Measurements from ENCODE around the gene RAB31. TPM values are rescaled to one million over a fixed set of nuclear protein-coding genes. Genes with fewer than 3 reads are reported as not detected.

RAB31 gene
- total and polyA plus RNA-seq, 4 experiments from 2014 or later, result 0.07 to 1.8 (median 1.4) TPM

DNA sequence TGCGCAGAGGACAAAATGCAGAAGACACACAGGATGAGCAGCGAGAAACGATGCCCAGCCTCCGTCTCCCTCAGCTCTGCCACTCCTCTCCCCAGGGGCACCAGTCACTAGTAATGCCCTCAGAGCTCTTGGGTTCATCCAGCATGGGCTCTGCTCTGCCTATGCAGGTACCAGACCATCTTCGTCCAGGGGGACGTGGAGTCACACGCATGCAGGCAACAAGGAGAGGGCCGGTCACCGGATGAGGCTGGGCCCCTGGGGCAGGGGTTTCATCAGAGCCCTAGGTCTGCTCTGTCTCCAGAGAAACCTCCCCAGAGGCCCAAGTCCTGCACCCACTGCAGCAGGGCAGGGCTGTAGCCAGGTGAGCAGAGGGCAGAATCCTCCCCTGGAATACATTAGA is 23.9 kb downstream of the RAB31 start:
- no peaks in the 10 kb centered on the region for H3K36me3 Mint-ChIP-seq
- H3K4me1 ChIP-seq (ENCODE audit: insufficient read depth, low read length), result no peaks in the 10 kb centered on the region
- H3K4me3 ChIP-seq (ENCODE audit: low read length in 2 of 2), result no peak overlapping the region
- intact Hi-C loops (cut with micrococcal nuclease), result no loop called here
- no peaks in the 10 kb centered on the region for H3K27me3 ChIP-seq (ENCODE audit: insufficient read depth, low read length)
- no peaks in the 10 kb centered on the region for H3K9me3 ChIP-seq (ENCODE audit: control insufficient read depth in 1 of 2, low read length in 2 of 2)
- peaks cover 0 to 3% (median under 1%) of the 10 kb centered on the region in 4 donors for H3K4me1 Mint-ChIP-seq
- CTCF ChIA-PET (ENCODE audit: partially characterized antibody), result interaction anchor here (1.2 kb wide), 1 partner anchor 18 kb away, joined by 3 read pairs; no protein-coding TSS in a partner anchor
- H3K27ac Mint-ChIP-seq, result no peak overlapping the region
- no peak for DNase-seq
- peaks cover 0 to 1% (median 0%) of the 10 kb centered on the region in 8 donors for H3K9me3 Mint-ChIP-seq
- H3K27me3 Mint-ChIP-seq, result peaks cover 18 to 21% of the 10 kb centered on the region in 2 donors
- H3K36me3 ChIP-seq (ENCODE audit: insufficient read depth, low read length), result no peaks in the 10 kb centered on the region
- H3K27ac ChIP-seq (ENCODE audit: low read depth, low read length), result no peak overlapping the region
- POLR2A ChIA-PET (ENCODE audit: partially characterized antibody), result no interaction called here
- H3K4me3 Mint-ChIP-seq, result no peak overlapping the region

DNA sequence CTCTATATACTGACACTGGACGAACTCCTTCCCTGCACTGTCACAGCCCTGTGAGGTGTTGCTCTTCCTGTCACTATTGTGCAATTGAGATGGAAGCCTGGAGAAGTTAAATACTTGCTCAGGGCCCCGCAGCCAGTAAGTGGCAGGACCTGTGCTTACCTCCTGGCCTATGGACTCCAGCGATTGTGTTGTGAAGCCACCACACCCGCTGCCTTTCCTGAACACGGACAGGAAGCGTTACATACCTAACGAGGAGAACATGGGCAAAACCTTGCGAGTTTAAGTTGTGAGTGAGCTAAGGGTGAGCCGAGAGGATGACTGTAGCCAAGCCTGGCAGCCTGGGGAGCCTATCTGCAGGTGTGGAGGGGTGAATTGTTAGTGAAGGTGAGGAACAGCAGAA is 26.1 kb downstream of the RAB31 start:
- Histone ChIP-seq H3K27ac (ENCODE audit: low read depth, low read length) (no peak overlapping the region), H3K4me3 (ENCODE audit: low read length in 2 of 2) (no peak overlapping the region), H3K36me3 (ENCODE audit: insufficient read depth, low read length) (no peaks in the 10 kb centered on the region), H3K27me3 (ENCODE audit: insufficient read depth, low read length) (no peaks in the 10 kb centered on the region), H3K4me1 (ENCODE audit: insufficient read depth, low read length) (no peaks in the 10 kb centered on the region), H3K9me3 (ENCODE audit: control insufficient read depth in 1 of 2, low read length in 2 of 2) (no peaks in the 10 kb centered on the region)
- Mint-ChIP-seq H3K9me3 (peaks cover 0 to 1% (median 0%) of the 10 kb centered on the region in 8 donors), H3K4me3 (peak overlapping the region in 1 of 8 donors; percentile 60), H3K36me3 (no peaks in the 10 kb centered on the region), H3K27me3 (peaks cover 21 to 31% of the 10 kb centered on the region in 2 donors), H3K4me1 (peaks cover 0 to 3% (median under 1%) of the 10 kb centered on the region in 4 donors), H3K27ac (no peak overlapping the region)
- CTCF ChIA-PET (ENCODE audit: partially characterized antibody), result no interaction called here
- no peak for DNase-seq
- POLR2A ChIA-PET (ENCODE audit: partially characterized antibody), result no interaction called here
- intact Hi-C loops (cut with micrococcal nuclease), result no loop called here

DNA sequence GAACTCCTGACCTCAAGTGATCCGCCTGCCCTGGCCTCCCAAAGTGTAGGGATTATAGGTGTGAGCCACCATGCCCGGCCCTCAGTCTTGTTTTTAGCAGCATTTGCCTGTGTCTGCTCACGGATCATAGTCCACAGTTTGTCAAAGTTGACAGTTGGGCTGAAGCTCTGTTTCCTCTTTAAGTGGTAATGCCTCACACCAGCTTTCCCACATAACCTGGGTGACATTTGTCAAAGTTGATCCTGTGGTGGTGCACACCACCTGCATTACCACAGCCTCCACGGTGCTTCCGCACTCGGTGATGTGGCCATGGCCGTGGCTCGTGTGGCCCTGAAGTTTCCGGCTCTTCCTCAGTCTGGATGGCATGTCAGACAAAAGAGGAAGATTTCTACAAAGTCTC is 27.1 kb downstream of the RAB31 start:
- Mint-ChIP-seq H3K4me3 (no peak overlapping the region), H3K9me3 (peaks cover 0 to 1% (median 0%) of the 10 kb centered on the region in 8 donors), H3K4me1 (peaks cover 0 to 3% (median under 1%) of the 10 kb centered on the region in 4 donors), H3K36me3 (no peaks in the 10 kb centered on the region), H3K27ac (no peak overlapping the region), H3K27me3 (peaks cover 19 to 39% of the 10 kb centered on the region in 2 donors)
- Histone ChIP-seq H3K9me3 (ENCODE audit: control insufficient read depth in 1 of 2, low read length in 2 of 2) (no peaks in the 10 kb centered on the region), H3K27ac (ENCODE audit: low read depth, low read length) (no peak overlapping the region), H3K27me3 (ENCODE audit: insufficient read depth, low read length) (no peaks in the 10 kb centered on the region), H3K36me3 (ENCODE audit: insufficient read depth, low read length) (no peaks in the 10 kb centered on the region), H3K4me1 (ENCODE audit: insufficient read depth, low read length) (no peaks in the 10 kb centered on the region), H3K4me3 (ENCODE audit: low read length in 2 of 2) (no peak overlapping the region)
- no peak for DNase-seq
- CTCF ChIA-PET (ENCODE audit: partially characterized antibody), result no interaction called here
- POLR2A ChIA-PET (ENCODE audit: partially characterized antibody), result no interaction called here
- intact Hi-C loops (cut with micrococcal nuclease), result no loop called here

DNA sequence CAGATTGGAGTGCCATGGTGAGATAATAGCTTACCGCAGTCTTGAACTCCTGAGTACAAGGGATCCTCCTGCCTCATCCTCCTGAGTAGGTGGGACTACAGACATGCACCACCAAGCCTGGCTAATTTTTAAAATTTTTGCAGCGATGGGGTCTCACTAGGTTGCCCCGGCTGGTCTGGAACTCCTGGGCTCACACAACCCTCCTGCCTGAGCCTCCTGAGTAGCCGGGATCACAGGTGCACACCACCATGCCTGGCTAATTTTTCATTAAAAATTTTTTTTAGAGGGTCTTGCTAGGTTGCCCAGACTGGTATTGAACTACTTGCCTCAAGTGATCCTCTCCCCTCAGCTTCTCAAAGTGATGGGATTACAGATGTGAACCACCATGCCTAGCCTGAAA is 27.8 kb downstream of the RAB31 start:
- Mint-ChIP-seq H3K9me3 (peaks cover 0 to 1% (median 0%) of the 10 kb centered on the region in 8 donors), H3K27me3 (peaks cover 22 to 36% of the 10 kb centered on the region in 2 donors), H3K4me1 (peaks cover 0 to 3% (median under 1%) of the 10 kb centered on the region in 4 donors), H3K4me3 (no peak overlapping the region), H3K36me3 (no peaks in the 10 kb centered on the region), H3K27ac (no peak overlapping the region)
- intact Hi-C loops (cut with micrococcal nuclease), result no loop called here
- no peak overlapping the region for H3K27ac ChIP-seq (ENCODE audit: low read depth, low read length)
- no peaks in the 10 kb centered on the region for H3K9me3 ChIP-seq (ENCODE audit: control insufficient read depth in 1 of 2, low read length in 2 of 2)
- no peaks in the 10 kb centered on the region for H3K36me3 ChIP-seq (ENCODE audit: insufficient read depth, low read length)
- POLR2A ChIA-PET (ENCODE audit: partially characterized antibody), result no interaction called here
- H3K27me3 ChIP-seq (ENCODE audit: insufficient read depth, low read length), result no peaks in the 10 kb centered on the region
- CTCF ChIA-PET (ENCODE audit: partially characterized antibody), result no interaction called here
- H3K4me3 ChIP-seq (ENCODE audit: low read length in 2 of 2), result no peak overlapping the region
- no peak for DNase-seq
- H3K4me1 ChIP-seq (ENCODE audit: insufficient read depth, low read length), result no peaks in the 10 kb centered on the region

DNA sequence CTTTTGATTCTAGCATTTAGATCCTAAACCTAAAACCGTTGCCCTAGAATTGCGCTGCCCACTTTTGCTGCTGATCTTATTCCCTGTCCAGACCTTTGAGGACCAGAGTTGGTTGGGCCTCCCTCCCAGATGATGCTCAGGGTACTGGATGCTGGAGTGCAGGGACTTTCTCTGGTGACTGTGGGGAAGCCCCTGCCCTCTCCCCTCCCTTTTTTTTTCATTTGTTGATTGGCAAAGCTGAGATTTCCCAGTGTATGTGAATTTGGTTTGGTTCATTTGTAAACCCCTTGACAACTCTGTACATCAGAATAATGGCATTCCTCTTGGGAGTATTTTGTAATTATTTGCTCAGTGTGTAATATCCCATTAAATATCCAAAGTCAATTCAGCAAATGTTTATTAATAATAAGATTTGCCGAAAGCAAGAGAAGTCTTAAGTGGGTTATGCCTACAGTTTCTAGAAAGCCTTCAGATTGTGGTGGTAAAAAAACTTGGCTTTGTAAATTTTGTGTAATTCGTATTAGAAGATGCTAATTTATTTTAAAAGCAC is 28.3 kb downstream of the RAB31 start:
- H3K27me3 Mint-ChIP-seq, result peaks cover 22 to 36% of the 10 kb centered on the region in 2 donors
- no peaks in the 10 kb centered on the region for H3K36me3 Mint-ChIP-seq

DNA sequence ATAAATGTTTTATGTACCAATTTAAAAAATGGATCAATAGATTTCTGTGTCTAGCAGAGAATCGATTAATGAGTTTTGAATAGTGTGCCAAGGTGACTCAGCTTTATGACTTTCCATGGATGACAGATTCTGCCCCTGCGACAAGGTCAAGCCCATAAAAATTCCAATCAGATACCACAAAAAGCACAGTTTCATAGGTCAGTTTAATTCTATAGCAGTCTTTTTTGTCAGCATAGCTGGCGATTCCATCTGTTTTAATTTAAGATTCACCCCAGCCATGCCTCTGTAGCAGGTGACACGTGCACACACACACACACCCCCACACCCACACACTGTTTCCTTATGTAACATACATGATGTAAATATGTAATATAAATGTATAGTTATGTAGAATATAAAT is 28.9 kb downstream of the RAB31 start:
- intact Hi-C loops (cut with micrococcal nuclease), result no loop called here
- Histone ChIP-seq H3K9me3 (ENCODE audit: control insufficient read depth in 1 of 2, low read length in 2 of 2) (no peaks in the 10 kb centered on the region), H3K27ac (ENCODE audit: low read depth, low read length) (no peak overlapping the region), H3K27me3 (ENCODE audit: insufficient read depth, low read length) (no peaks in the 10 kb centered on the region), H3K4me3 (ENCODE audit: low read length in 2 of 2) (no peak overlapping the region), H3K36me3 (ENCODE audit: insufficient read depth, low read length) (no peaks in the 10 kb centered on the region), H3K4me1 (ENCODE audit: insufficient read depth, low read length) (no peaks in the 10 kb centered on the region)
- POLR2A ChIA-PET (ENCODE audit: partially characterized antibody), result no interaction called here
- Mint-ChIP-seq H3K27ac (no peak overlapping the region), H3K4me3 (no peak overlapping the region), H3K9me3 (peaks cover 0 to 1% (median 0%) of the 10 kb centered on the region in 8 donors), H3K36me3 (no peaks in the 10 kb centered on the region), H3K4me1 (peaks cover 0 to 3% (median under 1%) of the 10 kb centered on the region in 4 donors), H3K27me3 (peaks cover 19 to 36% of the 10 kb centered on the region in 2 donors)
- CTCF ChIA-PET (ENCODE audit: partially characterized antibody), result no interaction called here
- DNase-seq, result no peak

More for the DNA sequence above, 28.3 kb downstream of the RAB31 start:
- POLR2A ChIA-PET (ENCODE audit: partially characterized antibody), result no interaction called here
- Histone ChIP-seq H3K27ac (ENCODE audit: low read depth, low read length) (no peak overlapping the region), H3K27me3 (ENCODE audit: insufficient read depth, low read length) (no peaks in the 10 kb centered on the region), H3K9me3 (ENCODE audit: control insufficient read depth in 1 of 2, low read length in 2 of 2) (no peaks in the 10 kb centered on the region), H3K4me3 (ENCODE audit: low read length in 2 of 2) (no peak overlapping the region), H3K4me1 (ENCODE audit: insufficient read depth, low read length) (no peaks in the 10 kb centered on the region), H3K36me3 (ENCODE audit: insufficient read depth, low read length) (no peaks in the 10 kb centered on the region)
- H3K4me1 Mint-ChIP-seq, result peaks cover 0 to 3% (median under 1%) of the 10 kb centered on the region in 4 donors
- DNase-seq, result no peak
- CTCF ChIA-PET (ENCODE audit: partially characterized antibody), result no interaction called here
- intact Hi-C loops (cut with micrococcal nuclease), result no loop called here
- H3K9me3 Mint-ChIP-seq, result peaks cover 0 to 1% (median 0%) of the 10 kb centered on the region in 8 donors
- H3K27ac Mint-ChIP-seq, result no peak overlapping the region
- no peak overlapping the region for H3K4me3 Mint-ChIP-seq

DNA sequence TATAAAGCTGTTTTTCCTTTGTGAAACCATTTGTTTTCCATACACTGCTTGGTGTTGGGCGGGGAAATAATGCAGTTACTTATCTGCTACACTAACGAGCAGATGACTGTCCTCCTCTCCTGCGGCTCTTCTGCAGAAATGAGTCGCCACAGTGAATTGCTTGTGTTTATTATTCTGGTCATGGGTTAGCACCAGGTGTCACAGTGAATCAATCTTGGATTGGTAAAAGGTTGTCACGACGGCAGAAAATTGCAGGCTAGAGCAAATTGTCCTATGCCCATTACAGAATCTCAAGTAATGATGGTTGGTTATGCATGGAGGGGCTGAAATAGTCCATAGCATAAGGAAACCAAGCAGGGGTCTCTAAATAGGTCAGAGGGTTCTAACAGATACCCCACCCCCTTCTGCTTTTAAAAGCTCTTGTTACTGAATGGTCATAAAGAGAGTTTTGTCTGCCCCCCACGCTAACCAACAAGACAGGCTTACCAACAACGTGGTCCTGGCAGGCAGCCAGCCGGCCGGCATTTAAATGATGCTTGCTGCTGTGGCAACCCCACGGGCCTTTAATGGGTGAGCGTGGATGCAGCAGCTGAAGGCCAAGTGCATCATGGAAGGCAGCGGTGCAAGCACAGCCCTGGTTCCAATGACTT is 29.5 kb downstream of the RAB31 start:
- ChIA-PET CTCF (ENCODE audit: partially characterized antibody) (no interaction called here), POLR2A (ENCODE audit: partially characterized antibody) (no interaction called here)
- Mint-ChIP-seq H3K36me3 (no peaks in the 10 kb centered on the region), H3K27ac (no peak overlapping the region), H3K9me3 (peaks cover 0 to 1% (median 0%) of the 10 kb centered on the region in 8 donors), H3K27me3 (peaks cover 22 to 40% of the 10 kb centered on the region in 2 donors), H3K4me3 (no peak overlapping the region), H3K4me1 (peaks cover 0 to 3% (median under 1%) of the 10 kb centered on the region in 4 donors)
- DNase-seq, result no peak
- intact Hi-C loops (cut with micrococcal nuclease), result no loop called here
- Histone ChIP-seq H3K27me3 (ENCODE audit: insufficient read depth, low read length) (no peaks in the 10 kb centered on the region), H3K4me1 (ENCODE audit: insufficient read depth, low read length) (no peaks in the 10 kb centered on the region), H3K27ac (ENCODE audit: low read depth, low read length) (no peak overlapping the region), H3K4me3 (ENCODE audit: low read length in 2 of 2) (no peak overlapping the region), H3K36me3 (ENCODE audit: insufficient read depth, low read length) (no peaks in the 10 kb centered on the region), H3K9me3 (ENCODE audit: control insufficient read depth in 1 of 2, low read length in 2 of 2) (no peaks in the 10 kb centered on the region)

All from CD4-positive, alpha-beta memory T cell (primary cell).